AG09309 (cell line): ENCODE measurements around the gene GNPTG.

Source experiments
- DNase-seq: peaks from one replicate; pipeline ENCODE4 v3.0.0-alpha.2; 2010; ENCODE audit warnings: low read depth
- H3K4me3 ChIP-seq: 2 replicates; pipeline ENCODE4 v1.5.1; 2011; ENCODE audit warnings: mild to moderate bottlenecking, low read depth, low read length, moderate library complexity; ENCODE audit not compliant: control insufficient read depth
- CTCF ChIP-seq: IDR thresholded peaks from 2 replicates; pipeline ENCODE4 v1.5.1; 2011; ENCODE audit warnings: mild to moderate bottlenecking, low read depth, low read length, inconsistent platforms; ENCODE audit not compliant: insufficient read depth, control insufficient read depth; ENCODE audit errors: missing control alignments

Gene GNPTG

GRCh38 chr16:1344499-1344898 is 7.2 kb upstream of the GNPTG start:
- DNase-seq, result no peak
- no peak for TF ChIP-seq CTCF
- H3K4me3 ChIP-seq, result no peak overlapping the region

- H3K4me3 ChIP-seq, result no peak overlapping the region
- no peak for DNase-seq
- no peak for TF ChIP-seq CTCF
Observed at GRCh38 chr16:1345087-1345486, 6.6 kb upstream of the GNPTG start.

- H3K4me3 ChIP-seq, result no peak overlapping the region
- no peak for DNase-seq
- no peak for TF ChIP-seq CTCF
Observed at GRCh38 chr16:1345651-1346421, 5.9 kb upstream of the GNPTG start.

- H3K4me3 ChIP-seq, result no peak overlapping the region
- TF ChIP-seq CTCF, result peak; percentile 36
- no peak for DNase-seq
Observed at GRCh38 chr16:1346422-1347285, 5.1 kb upstream of the GNPTG start.

- H3K4me3 ChIP-seq, result no peak overlapping the region
- no peak for DNase-seq
- no peak for TF ChIP-seq CTCF
Observed at GRCh38 chr16:1347286-1347855, 4.4 kb upstream of the GNPTG start.

- no peak for TF ChIP-seq CTCF
- DNase-seq, result no peak
- no peak overlapping the region for H3K4me3 ChIP-seq
Observed at GRCh38 chr16:1347962-1348361, 3.8 kb upstream of the GNPTG start.
